ENCODE results near the gene SCAI.
"Not testable (repeated sequence)": the region's sequence is repeated elsewhere in the genome, so short reads cannot be mapped to it uniquely, and the experiment has no call there.

The SCAI gene

GRCh38 chr9:125150349-125151245 is 7.3 kb upstream of the SCAI start:
- DNase-seq (ENCODE audit: low read depth, low spot score) = no peak

DNA sequence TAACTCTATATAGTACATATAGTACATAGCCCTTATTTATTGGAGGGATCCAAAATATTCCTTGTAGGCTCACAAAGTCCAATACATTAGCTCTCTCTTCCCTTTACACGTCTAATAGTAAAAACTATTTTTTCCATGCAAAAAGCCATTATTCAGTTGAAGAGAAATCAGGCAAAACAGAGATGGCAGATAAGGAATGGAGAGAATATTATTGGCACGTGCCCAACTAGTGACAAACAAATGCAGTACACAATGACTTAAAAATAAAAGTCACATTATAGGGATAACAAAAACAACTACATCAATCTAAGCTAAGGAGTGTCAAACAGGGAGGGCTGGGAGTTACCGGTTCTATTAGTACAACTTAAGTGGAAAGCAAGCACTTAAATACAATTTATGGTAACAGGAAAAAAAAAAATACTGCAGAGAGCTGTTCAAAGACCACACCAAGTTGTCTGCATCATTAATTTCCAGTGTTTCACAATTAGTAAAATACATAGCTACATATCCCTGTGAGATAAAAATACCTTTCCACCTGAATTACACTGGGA is 4.1 kb upstream of the SCAI start:
- no peak for DNase-seq (ENCODE audit: low read depth, low spot score)

DNA sequence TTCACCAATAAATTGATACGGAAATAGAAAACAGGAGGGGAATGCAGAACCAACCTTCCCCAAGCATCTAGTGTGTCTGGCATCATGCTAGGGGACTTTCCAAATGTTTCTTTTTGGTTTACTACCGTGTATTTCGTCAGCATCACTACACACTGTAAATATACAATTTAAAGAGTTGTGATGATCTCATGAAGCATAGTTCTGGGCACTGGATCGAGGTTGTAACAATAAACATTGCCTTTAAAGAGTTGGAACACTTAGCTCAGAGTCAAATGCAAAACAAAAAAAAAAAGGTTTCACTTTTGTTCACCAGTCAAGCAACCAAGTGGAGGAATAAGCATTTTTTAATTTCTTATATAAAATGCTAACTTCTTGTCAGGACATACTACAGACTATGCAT is 2.9 kb upstream of the SCAI start:
- DNase-seq (ENCODE audit: low read depth, low spot score) = no peak

DNA sequence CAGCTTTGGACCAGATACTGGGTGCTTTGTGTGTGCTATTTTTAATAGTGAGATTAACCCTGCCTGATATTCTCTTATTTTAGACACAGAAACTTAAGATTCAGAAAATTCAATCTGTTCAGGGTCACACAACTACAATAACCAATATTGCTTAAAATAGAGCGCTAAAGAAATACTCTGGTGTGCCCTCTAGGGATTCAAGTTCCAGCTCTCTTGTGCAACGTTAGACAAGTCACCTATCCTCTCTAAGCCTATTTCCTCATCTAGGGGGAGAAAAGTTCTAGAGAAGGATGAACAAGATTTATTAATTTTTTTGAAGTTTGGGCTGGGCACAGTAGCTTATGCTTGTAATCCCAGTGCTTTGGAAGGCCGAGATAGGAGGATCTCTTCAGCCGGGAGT is 2.1 kb upstream of the SCAI start:
- no peak for DNase-seq (ENCODE audit: low read depth, low spot score)

DNA sequence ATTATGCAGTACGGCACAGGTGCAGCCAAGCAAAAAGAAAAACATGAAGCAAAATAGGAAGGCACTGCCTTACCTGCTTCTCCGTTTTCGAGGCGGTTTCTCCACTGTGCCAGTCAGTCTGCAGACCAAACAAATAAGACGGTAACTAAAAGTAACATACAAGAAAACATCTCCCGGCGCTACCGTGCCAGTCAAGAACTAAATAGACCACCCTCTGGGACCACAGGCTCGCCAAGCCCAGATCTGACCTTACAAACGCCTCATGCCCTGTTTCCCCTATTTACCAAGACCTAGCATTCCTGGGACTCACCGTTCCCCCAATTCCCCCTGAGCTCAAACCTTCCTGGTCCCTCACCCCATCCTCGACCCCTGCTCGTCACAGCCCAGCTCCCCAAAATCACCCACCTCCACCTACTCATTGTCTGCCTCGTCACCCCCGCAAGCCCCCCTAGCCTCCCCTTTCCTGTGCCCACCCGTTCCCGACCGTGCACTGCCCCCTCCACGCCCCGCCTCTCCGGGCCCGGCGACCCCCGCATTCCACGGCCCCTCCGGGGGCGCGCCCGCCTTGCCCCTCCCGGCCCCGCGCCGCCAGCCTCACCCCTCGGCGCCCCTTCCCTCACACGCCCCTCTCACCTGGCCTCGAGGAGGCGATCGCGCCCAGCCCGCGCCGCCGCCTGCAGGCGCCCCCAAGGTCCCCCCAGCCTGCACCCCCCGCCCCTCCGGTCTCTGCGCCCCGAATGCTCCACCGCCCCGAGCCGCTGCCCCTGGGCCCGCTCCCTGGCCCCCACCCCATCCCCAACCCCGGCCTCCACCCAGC is 560 bp downstream of the SCAI start:
- DNase-seq (ENCODE audit: low read depth, low spot score) = no peak

DNA sequence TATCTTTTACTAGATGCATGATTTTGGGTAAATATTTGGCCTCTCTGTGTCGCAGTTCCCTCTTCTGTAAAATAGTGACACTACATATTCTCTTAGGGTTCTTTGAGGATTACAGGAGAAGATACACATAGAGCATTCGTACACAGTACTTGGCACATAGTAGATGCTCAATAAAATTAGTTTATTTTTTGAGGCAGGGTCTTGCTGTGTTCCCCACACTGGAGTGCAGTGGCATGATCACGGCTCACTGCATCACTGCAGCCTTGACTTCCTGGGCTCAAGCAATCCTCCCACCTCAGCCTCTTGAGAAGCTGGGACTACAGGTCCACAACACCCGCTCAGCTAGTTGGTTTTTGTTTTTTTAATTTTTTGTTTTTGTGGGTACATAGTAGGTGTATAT is 1.6 kb downstream of the SCAI start:
- no peak for DNase-seq (ENCODE audit: low read depth, low spot score)

- no peak for DNase-seq (ENCODE audit: low read depth, low spot score)
Measured at GRCh38 chr9:125141251-125141650, 2.1 kb downstream of the SCAI start.

DNA sequence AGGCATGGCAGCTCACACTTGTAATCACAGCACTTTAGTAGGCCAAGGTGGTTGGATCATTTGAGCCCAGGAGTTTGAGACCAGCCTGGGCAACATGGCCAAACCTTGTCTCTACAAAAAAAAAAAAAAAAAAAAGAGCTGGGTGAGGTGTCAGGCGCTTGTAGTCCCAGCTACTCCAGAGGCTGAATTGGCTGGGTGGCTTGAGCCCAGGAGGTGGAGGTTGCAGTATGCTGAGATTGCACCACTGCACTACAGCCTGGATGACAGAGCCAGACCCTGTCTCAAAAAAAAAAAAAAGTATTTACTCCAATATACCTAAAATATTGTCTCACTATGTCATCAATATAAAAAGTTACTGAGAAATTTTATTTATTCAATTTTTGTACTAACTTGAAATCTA is 2.8 kb downstream of the SCAI start:
- no peak for DNase-seq (ENCODE audit: low read depth, low spot score)

DNA sequence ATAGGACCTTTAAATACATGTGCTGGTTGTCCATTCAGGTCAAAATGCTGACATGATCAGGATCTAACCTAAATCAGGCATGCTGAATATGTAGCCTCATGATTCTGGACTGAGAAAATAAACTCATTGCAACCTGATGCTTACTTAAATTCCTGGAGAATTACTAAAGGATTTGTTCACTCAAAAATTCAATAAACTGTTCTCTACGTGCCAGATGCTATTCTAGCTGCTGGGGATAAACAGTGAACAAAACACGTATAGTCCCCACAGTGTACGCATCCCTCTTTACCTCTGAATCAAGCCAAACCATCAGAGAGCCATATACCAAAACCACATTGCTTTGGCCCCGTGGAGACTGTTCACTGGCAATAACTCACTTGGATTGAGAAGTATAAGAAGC is 6.1 kb downstream of the SCAI start:
- DNase-seq (ENCODE audit: low read depth, low spot score) = no peak

- DNase-seq (ENCODE audit: low read depth, low spot score) = no peak
Measured at GRCh38 chr9:125134976-125135375, 8.4 kb downstream of the SCAI start.

GRCh38 chr9:125133403-125134329 is 9.7 kb downstream of the SCAI start:
- DNase-seq (ENCODE audit: low read depth, low spot score) = no peak

- no peak for DNase-seq (ENCODE audit: low read depth, low spot score)
Measured at GRCh38 chr9:125131778-125132177, 11.6 kb downstream of the SCAI start.

GRCh38 chr9:125126019-125126746 is 17.1 kb downstream of the SCAI start:
- no peak for DNase-seq (ENCODE audit: low read depth, low spot score)

DNA sequence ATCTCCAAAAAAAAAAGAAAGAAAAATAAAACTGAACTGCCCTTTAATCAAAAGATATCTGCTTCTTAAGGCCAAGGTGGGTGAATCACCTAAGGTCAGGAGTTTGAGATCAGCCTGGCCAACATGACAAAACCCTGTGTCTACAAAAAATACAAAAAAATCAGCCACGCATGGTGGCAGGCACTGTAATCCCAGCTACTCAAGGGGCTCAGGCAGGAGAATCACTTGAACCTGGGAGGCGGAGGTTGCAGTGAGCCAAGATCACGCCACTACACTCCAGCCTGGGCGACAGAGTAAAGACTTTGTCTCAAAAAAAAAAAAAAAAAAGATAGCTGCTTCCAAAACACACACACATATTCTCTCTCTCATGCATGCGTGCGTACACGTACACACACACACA is 17.8 kb downstream of the SCAI start:
- DNase-seq (ENCODE audit: low read depth, low spot score) = no peak

GRCh38 chr9:125121146-125121545 is 22.2 kb downstream of the SCAI start:
- DNase-seq (ENCODE audit: low read depth, low spot score) = no peak

- no peak for DNase-seq (ENCODE audit: low read depth, low spot score)
Measured at GRCh38 chr9:125119643-125120286, 23.6 kb downstream of the SCAI start.

DNA sequence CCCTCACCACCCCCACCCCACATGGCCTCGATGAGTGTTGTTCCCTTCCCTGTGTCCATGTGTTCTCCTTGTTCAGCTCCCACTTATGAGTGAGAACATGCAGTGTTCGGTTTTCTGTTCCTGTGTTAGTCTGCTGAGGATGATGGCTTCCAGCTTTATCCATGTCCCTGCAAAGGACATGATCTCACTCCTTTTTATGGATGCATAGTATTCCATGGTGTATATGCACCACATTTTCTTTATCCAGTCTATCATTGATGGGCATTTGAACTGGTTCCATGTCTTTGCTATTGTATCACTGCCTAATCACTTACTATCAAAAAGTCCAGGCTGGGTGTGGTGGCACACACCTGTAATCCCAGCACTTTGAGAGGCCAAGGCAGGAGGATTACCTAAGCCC is 24.6 kb downstream of the SCAI start:
- not testable (repeated sequence) for DNase-seq (ENCODE audit: low read depth, low spot score)

DNA sequence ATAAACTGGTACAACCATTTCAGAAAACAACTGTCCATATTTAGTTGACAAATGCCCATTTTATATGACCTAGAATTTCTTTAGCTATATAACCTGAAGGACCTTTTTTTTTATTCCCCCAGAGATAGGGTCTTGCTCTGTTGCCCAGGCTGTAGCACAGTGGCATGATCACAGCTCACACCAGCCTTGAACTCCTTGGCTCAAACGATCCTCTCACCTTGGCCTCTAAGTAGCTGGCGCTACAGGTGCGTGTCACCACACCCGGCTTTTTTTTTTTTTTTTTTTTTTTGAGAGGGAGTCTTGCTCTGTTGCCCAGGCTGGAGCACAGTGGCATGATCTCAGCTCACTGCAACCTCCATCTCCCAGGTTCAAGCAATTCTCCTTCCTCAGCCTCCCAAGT is 28.8 kb downstream of the SCAI start:
- not testable (repeated sequence) for DNase-seq (ENCODE audit: low read depth, low spot score)

DNA sequence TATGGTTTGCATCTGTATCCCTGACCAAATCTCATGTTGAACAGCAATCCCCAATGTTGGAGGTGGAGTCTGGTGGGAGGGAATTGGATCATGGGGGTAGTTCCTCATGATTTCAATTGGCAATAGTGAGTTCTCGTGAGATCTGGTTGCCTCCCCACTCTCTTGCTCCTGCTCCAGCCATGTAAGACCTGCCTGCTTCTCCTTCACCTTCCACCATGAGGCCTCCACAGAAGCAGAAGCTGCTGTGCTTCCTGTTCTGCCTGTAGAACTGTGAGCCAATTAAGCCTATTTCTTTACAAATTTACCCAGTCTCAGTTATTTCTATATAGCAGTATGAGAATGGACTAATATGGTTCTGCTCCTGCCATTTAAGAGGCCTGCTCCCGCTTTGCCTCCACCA is 32.9 kb downstream of the SCAI start:
- no peak for DNase-seq (ENCODE audit: low read depth, low spot score)

- not testable (repeated sequence) for DNase-seq (ENCODE audit: low read depth, low spot score)
Measured at GRCh38 chr9:125108541-125108940, 34.8 kb downstream of the SCAI start.

Measured in iPS DF 19.7 (cell line).